Glutamatergic neuron (in vitro differentiated cells): ENCODE measurements around the gene CDYL. TPM values are rescaled to one million over a fixed set of nuclear protein-coding genes. Genes with fewer than 3 reads are reported as not detected.

Source experiments
- DNase-seq: peaks from one replicate; pipeline ENCODE4 v3.0.0; 2022
- H3K27ac Mint-ChIP-seq: one replicate; pipeline ENCODE4 v1.8.0; 2020; ENCODE audit warnings: mild to moderate bottlenecking, mixed read lengths, inconsistent platforms; ENCODE audit not compliant: unreplicated experiment
- H3K27me3 Mint-ChIP-seq: one replicate; pipeline ENCODE4 v1.8.0; 2020; ENCODE audit warnings: mild to moderate bottlenecking, moderate library complexity, mixed read lengths, inconsistent platforms; ENCODE audit not compliant: unreplicated experiment
- H3K36me3 Mint-ChIP-seq: one replicate; pipeline ENCODE4 v1.8.0; 2020; ENCODE audit warnings: mild to moderate bottlenecking, mixed read lengths, inconsistent platforms; ENCODE audit not compliant: unreplicated experiment
- H3K4me1 Mint-ChIP-seq: one replicate; pipeline ENCODE4 v1.8.0; 2020; ENCODE audit warnings: mild to moderate bottlenecking, low read depth, mixed read lengths, inconsistent platforms; ENCODE audit not compliant: unreplicated experiment
- H3K4me3 Mint-ChIP-seq: one replicate; pipeline ENCODE4 v1.8.0; 2020; ENCODE audit warnings: mild to moderate bottlenecking, mixed read lengths, inconsistent platforms; ENCODE audit not compliant: unreplicated experiment
- H3K9me3 Mint-ChIP-seq: one replicate; pipeline ENCODE4 v1.8.0; 2020; ENCODE audit warnings: mild to moderate bottlenecking, moderate library complexity, mixed read lengths, inconsistent platforms; ENCODE audit not compliant: unreplicated experiment
- total RNA-seq: library from RNA; stranded (reverse); fragmentation: NEBNext Ultra II Directional; extraction: Animal tissue kit (Norgen Biotek cat#: 25700); gene quantifications from one replicate; pipeline ENCODE4 v1.2.1, GENCODE V29; 2021; ENCODE audit not compliant: unreplicated experiment
- TF ChIP-seq, protein P1 (sequence below): fragments of 200-600 bp; sonication (generic); IDR thresholded peaks from one replicate; pipeline ENCODE4 v1.5.0; 2021; ENCODE audit not compliant: partially characterized antibody, unreplicated experiment

CDYL gene
- total RNA-seq, 1 donor from 2014 or later: 63.3 TPM

DNA sequence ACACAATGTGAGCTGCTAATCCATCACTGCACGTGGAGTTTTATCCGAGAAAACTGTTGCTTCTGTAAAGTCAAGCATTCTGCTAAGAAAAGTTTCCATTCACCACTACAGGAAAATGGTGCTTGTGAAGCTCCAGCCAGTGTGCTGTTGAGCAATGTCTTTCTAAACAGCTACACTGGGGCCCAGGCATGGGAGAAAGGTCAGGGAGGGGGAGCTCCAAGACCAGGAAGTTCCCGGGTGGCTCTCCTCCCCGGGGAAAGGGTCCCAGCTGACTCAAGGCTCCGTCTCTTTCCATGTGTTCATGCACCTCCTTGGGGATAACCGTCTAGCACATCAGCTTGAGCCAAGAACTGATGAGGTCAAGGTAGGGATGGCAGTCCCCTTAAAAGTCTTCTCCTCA, 207.1 kb downstream of the CDYL start:
- Mint-ChIP-seq H3K27me3 (peaks cover 4% of the 10 kb centered on the region), H3K36me3 (peaks cover 22% of the 10 kb centered on the region), H3K27ac (no peak overlapping the region), H3K9me3 (peaks cover 5% of the 10 kb centered on the region), H3K4me3 (no peak overlapping the region), H3K4me1 (no peaks in the 10 kb centered on the region)
- TF ChIP-seq, protein P1, sequence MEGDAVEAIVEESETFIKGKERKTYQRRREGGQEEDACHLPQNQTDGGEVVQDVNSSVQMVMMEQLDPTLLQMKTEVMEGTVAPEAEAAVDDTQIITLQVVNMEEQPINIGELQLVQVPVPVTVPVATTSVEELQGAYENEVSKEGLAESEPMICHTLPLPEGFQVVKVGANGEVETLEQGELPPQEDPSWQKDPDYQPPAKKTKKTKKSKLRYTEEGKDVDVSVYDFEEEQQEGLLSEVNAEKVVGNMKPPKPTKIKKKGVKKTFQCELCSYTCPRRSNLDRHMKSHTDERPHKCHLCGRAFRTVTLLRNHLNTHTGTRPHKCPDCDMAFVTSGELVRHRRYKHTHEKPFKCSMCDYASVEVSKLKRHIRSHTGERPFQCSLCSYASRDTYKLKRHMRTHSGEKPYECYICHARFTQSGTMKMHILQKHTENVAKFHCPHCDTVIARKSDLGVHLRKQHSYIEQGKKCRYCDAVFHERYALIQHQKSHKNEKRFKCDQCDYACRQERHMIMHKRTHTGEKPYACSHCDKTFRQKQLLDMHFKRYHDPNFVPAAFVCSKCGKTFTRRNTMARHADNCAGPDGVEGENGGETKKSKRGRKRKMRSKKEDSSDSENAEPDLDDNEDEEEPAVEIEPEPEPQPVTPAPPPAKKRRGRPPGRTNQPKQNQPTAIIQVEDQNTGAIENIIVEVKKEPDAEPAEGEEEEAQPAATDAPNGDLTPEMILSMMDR: no peak
- no peak for DNase-seq

DNA sequence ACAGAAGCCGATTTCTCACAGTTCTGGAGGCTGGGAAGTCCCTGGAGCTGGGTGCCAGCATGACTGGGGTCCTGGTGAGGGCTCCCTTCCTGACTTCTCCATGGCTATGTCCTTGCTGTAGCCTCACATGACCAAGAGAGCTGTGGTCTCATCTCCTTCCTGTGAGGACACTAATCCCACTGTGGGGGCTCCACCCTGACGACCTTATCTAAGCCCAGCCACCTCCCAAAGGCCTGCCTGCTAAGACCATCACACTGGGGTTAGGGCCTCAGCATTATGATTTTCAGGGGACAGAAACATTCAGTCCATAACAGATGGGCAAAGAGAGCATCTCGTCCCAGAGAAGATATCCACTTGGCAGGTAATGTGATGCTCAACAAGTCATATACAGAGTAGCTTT, 210.8 kb downstream of the CDYL start:
- Mint-ChIP-seq H3K4me1 (no peaks in the 10 kb centered on the region), H3K9me3 (no peaks in the 10 kb centered on the region), H3K36me3 (peaks cover 8% of the 10 kb centered on the region), H3K27me3 (peaks cover 4% of the 10 kb centered on the region), H3K27ac (no peak overlapping the region), H3K4me3 (no peak overlapping the region)
- DNase-seq: no peak
- TF ChIP-seq, protein P1: no peak

GRCh38 chr6:4987432-4987831, 211.2 kb downstream of the CDYL start:
- Mint-ChIP-seq H3K27ac (no peak overlapping the region), H3K4me3 (no peak overlapping the region), H3K36me3 (peaks cover 8% of the 10 kb centered on the region), H3K27me3 (peaks cover 4% of the 10 kb centered on the region), H3K9me3 (no peaks in the 10 kb centered on the region), H3K4me1 (no peaks in the 10 kb centered on the region)
- DNase-seq: no peak
- TF ChIP-seq, protein P1: no peak

- Mint-ChIP-seq H3K36me3 (no peaks in the 10 kb centered on the region), H3K9me3 (no peaks in the 10 kb centered on the region), H3K4me1 (peaks cover 7% of the 10 kb centered on the region), H3K27me3 (no peaks in the 10 kb centered on the region), H3K4me3 (no peak overlapping the region), H3K27ac (no peak overlapping the region)
- TF ChIP-seq, protein P1: no peak
- no peak for DNase-seq
Observed at GRCh38 chr6:4994741-4995140, 218.5 kb downstream of the CDYL start.

DNA sequence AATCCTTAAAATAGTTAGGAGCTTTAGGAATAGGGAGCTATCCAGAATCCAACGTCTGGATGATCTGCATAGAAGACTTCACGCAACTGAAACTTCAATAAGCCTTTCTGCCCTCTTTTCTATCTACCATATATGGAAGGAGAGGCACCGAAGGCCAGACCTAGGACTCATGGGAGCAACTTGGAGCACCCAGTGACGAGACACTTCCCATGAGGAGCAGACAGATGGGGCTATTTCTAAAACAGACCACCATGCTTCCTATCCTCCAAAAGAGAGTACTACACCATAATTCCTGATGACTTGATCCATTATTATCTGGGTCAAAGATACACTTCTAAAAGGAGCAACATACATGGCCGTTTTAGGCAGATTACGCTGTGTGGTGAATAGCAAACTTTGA, 221.7 kb downstream of the CDYL start:
- Mint-ChIP-seq H3K27me3 (no peaks in the 10 kb centered on the region), H3K27ac (no peak overlapping the region), H3K4me1 (peaks cover 7% of the 10 kb centered on the region), H3K9me3 (no peaks in the 10 kb centered on the region), H3K4me3 (no peak overlapping the region), H3K36me3 (no peaks in the 10 kb centered on the region)
- DNase-seq: no peak
- TF ChIP-seq, protein P1: no peak
